Stimulated activated CD4-positive, alpha-beta T cell treated with anti-CD3 and anti-CD28 coated beads, Interleukin-2, amount 100 ng/mL, for 4 hours (primary cell): ENCODE data around the gene PGPEP1.
A peak's percentile ranks its signal among the peaks of the same experiment; 100 is the strongest.

Experiments
- DNase-seq: peaks from one replicate; pipeline ENCODE4 v3.0.0-alpha.2; 2020; ENCODE audit warnings: low read depth

Gene PGPEP1

GRCh38 chr19:18340190-18340989, at the start of gene PGPEP1:
Gene PGPEP1 (plus strand): TSS chr19:18340598. CDS start chr19:18340682, 84 bp downstream.
- no peak for DNase-seq

GRCh38 chr19:18291019-18291524, 49.3 kb upstream of the PGPEP1 start:
- DNase-seq: no peak

GRCh38 chr19:18291590-18292461, 48.6 kb upstream of the PGPEP1 start:
- DNase-seq: peak; percentile 79

GRCh38 chr19:18292462-18292809, 48.0 kb upstream of the PGPEP1 start:
- no peak for DNase-seq

GRCh38 chr19:18292810-18293641, 47.4 kb upstream of the PGPEP1 start:
- no peak for DNase-seq

- no peak for DNase-seq
These were observed 46.5 kb upstream of the PGPEP1 start for GRCh38 chr19:18293642-18294466.

- DNase-seq: peak; percentile 96
These were observed 45.9 kb upstream of the PGPEP1 start for GRCh38 chr19:18294467-18294864.

- DNase-seq: no peak
These were observed 45.4 kb upstream of the PGPEP1 start for GRCh38 chr19:18295034-18295451.

GRCh38 chr19:18297308-18297707, 43.1 kb upstream of the PGPEP1 start:
- no peak for DNase-seq

- DNase-seq: no peak
These were observed 41.8 kb upstream of the PGPEP1 start for GRCh38 chr19:18298601-18299000.

GRCh38 chr19:18299654-18300053, 40.7 kb upstream of the PGPEP1 start:
- DNase-seq: no peak

GRCh38 chr19:18300930-18301717, 39.3 kb upstream of the PGPEP1 start:
- DNase-seq: no peak

GRCh38 chr19:18301718-18302111, 38.7 kb upstream of the PGPEP1 start:
- no peak for DNase-seq

GRCh38 chr19:18304208-18304457, 36.3 kb upstream of the PGPEP1 start:
- DNase-seq: no peak

GRCh38 chr19:18304458-18305310, 35.7 kb upstream of the PGPEP1 start:
- peak; percentile 88 for DNase-seq

GRCh38 chr19:18306209-18306887, 34.0 kb upstream of the PGPEP1 start:
- DNase-seq: no peak

- DNase-seq: no peak
These were observed 33.5 kb upstream of the PGPEP1 start for GRCh38 chr19:18306888-18307260.

GRCh38 chr19:18307271-18307681, 33.1 kb upstream of the PGPEP1 start:
- no peak for DNase-seq
